GM23338 (cell line): ENCODE data around the gene DNM2.

Source experiments
- CREB1 ChIP-seq: fragments of 250-450 bp; sonication (Bioruptor Pico); IDR thresholded peaks from 2 replicates; pipeline ENCODE4 v1.5.0; 2020; ENCODE audit warnings: low read depth, mild to moderate bottlenecking, moderate library complexity
- EZH2 ChIP-seq: fragments of 200-600 bp; sonication (generic); IDR thresholded peaks from one replicate; pipeline ENCODE4 v1.8.0; 2017; ENCODE audit warnings: antibody characterized with exemption, mild to moderate bottlenecking, low read depth; ENCODE audit not compliant: unreplicated experiment
- EZH2phosphoT487 ChIP-seq: fragments of 200-600 bp; sonication (generic); IDR thresholded peaks from one replicate; pipeline ENCODE4 v1.8.1; 2018; ENCODE audit warnings: antibody characterized with exemption; ENCODE audit not compliant: unreplicated experiment
- JUNB ChIP-seq: IDR thresholded peaks from one replicate; pipeline ENCODE4 v1.6.1; 2016; ENCODE audit warnings: antibody characterized with exemption; ENCODE audit not compliant: unreplicated experiment
- POLR2AphosphoS5 ChIP-seq: IDR thresholded peaks from 2 replicates; pipeline ENCODE4 v1.6.1; 2016; ENCODE audit warnings: antibody characterized with exemption, low read depth
- REST ChIP-seq: IDR thresholded peaks from one replicate; pipeline ENCODE4 v1.6.1; 2018; ENCODE audit warnings: antibody characterized with exemption; ENCODE audit not compliant: unreplicated experiment
- STAT1 ChIP-seq: IDR thresholded peaks from one replicate; pipeline ENCODE4 v1.6.1; 2016; ENCODE audit warnings: antibody characterized with exemption; ENCODE audit not compliant: unreplicated experiment
- ZNF114 ChIP-seq: fragments of 250-450 bp; sonication (Bioruptor Pico); IDR thresholded peaks from 2 replicates; pipeline ENCODE4 v1.5.0; 2020; ENCODE audit warnings: mild to moderate bottlenecking, moderate library complexity
- ZNF462 ChIP-seq: fragments of 250-450 bp; sonication (Bioruptor Pico); IDR thresholded peaks from 2 replicates; pipeline ENCODE4 v1.5.0; 2020; ENCODE audit warnings: mild to moderate bottlenecking, moderate library complexity
- TF ChIP-seq, protein P1 (sequence below), 2 experiments: fragments of 200-600 bp in 1 of 2; sonication (generic) in 1 of 2; conservative IDR thresholded peaks; 2 replicates each; pipeline versions ENCODE4 v1.5.1 to v1.6.1; 2016 to 2017; ENCODE audit warnings: antibody characterized with exemption in 2 of 2, low read depth in 2 of 2, mild to moderate bottlenecking in 2 of 2, moderate library complexity in 1 of 2

DNA sequence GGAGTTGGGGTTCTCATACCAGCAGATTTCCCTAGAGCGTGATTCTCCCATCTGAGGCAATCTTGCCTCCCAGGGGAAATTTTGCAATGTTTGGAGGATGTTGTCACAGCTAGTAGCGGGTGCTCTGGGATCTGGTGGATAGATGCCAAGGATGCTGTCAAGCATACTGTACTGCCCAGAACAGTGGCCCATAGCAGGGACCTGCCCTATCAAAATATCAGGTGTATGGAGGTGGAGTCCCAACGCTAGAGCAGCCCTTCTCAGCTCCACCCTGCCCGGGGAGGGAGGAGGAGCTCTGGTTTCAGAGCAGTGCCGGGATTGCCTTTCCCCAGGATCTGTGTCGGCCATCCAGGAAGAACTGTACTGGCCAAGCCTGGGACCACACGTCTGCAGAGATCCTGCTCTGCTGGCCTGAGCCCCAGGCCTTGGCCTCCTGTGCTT is 27.5 kb upstream of the DNM2 start:
- TF ChIP-seq EZH2phosphoT487 (no peak), EZH2 (no peak), POLR2AphosphoS5 (no peak), CREB1 (CRISPR knock-in tag) (no peak), JUNB (no peak), STAT1 (no peak), REST (no peak), ZNF462 (no peak), ZNF114 (CRISPR knock-in tag) (no peak)
- TF ChIP-seq, protein P1, sequence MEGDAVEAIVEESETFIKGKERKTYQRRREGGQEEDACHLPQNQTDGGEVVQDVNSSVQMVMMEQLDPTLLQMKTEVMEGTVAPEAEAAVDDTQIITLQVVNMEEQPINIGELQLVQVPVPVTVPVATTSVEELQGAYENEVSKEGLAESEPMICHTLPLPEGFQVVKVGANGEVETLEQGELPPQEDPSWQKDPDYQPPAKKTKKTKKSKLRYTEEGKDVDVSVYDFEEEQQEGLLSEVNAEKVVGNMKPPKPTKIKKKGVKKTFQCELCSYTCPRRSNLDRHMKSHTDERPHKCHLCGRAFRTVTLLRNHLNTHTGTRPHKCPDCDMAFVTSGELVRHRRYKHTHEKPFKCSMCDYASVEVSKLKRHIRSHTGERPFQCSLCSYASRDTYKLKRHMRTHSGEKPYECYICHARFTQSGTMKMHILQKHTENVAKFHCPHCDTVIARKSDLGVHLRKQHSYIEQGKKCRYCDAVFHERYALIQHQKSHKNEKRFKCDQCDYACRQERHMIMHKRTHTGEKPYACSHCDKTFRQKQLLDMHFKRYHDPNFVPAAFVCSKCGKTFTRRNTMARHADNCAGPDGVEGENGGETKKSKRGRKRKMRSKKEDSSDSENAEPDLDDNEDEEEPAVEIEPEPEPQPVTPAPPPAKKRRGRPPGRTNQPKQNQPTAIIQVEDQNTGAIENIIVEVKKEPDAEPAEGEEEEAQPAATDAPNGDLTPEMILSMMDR (conservative IDR thresholded peaks at IDR 0.05; ENCODE audit: low read depth in 2 of 2) = no peak
